Measurements from ENCODE around the gene ZBTB16. TPM values are rescaled to one million over a fixed set of nuclear protein-coding genes. Genes with fewer than 3 reads are reported as not detected.

Gene ZBTB16
- total and polyA plus RNA-seq, 2 of the 13 experiments (the other 11 are each of a cell fraction or from before 2014, with no cell fraction given), result not detected

DNA sequence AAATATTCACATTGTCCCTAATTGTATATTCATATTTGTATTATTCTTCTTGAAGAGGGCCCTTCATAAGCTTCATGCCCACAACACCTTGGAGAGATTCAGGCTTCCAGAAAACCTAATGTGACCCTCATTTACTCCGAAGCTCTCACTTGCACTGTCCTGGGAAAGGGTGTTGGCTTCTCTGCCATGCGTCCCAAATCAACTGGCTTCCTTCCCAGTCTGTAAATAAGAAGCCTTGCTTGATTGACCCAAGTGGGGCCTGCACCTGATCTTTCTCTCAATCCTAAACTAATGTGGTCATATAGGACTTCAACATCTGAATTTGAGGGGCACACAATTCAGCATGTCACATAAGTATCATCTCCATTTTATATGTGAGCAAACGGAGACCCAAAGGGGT, 40.5 kb upstream of the ZBTB16 start:
- H3K36me3 ChIP-seq (replicated peaks in 1 of 2; ENCODE audit: control insufficient read depth in 1 of 2, insufficient read depth in 2 of 2, low read length in 2 of 2), result no peaks in the 10 kb centered on the region
- in situ Hi-C loops (cut with HindIII; ENCODE audit: extremely low pct_ligation_motif_present, low pct_unique_long_range_greater_than_20kb) (no loop called here), intact Hi-C loops (cut with micrococcal nuclease; ENCODE audit: unreplicated experiment) (no loop called here)
- POLR2A ChIA-PET, result no interaction called here
- no peaks in the 10 kb centered on the region for H4K20me1 ChIP-seq (ENCODE audit: insufficient read depth, low read length)
- WGBS (ENCODE audit: low lambda C conversion rate), result 35% methylated on average over 3 of the region's 3 CpGs
- H3K27me3 ChIP-seq (ENCODE audit: control insufficient read depth in 1 of 2, insufficient read depth in 2 of 2, low read length in 2 of 2), result no peaks in the 10 kb centered on the region; a peak in 2 of 5 replicates
- CTCF ChIA-PET (ENCODE audit: low intra/inter-chr PET ratio, low total read pairs), result no interaction called here
- H3K79me2 ChIP-seq (ENCODE audit: insufficient read depth, low read length), result no peaks in the 10 kb centered on the region
- H3K27ac ChIP-seq (ENCODE audit: extremely low read length, insufficient read depth, low read length), result no peak overlapping the region
- no peaks in the 10 kb centered on the region for H3K4me1 ChIP-seq (ENCODE audit: insufficient read depth, low read length)
- no peak for DNase-seq (ENCODE audit: low spot score)
- H2AFZ ChIP-seq (ENCODE audit: low read length), result no peak overlapping the region
- H3K9ac ChIP-seq (ENCODE audit: insufficient read depth, low read depth, low read length), result no peak overlapping the region
- H3K4me3 ChIP-seq (replicated peaks in 1 of 3; ENCODE audit: insufficient read depth in 1 of 3, low read depth in 2 of 3, low read length in 3 of 3), result no peak overlapping the region
- BruUV-seq (replicated peaks), result no TSS peak
- no peak for FAIRE-seq
- TF ChIP-seq, protein P1, sequence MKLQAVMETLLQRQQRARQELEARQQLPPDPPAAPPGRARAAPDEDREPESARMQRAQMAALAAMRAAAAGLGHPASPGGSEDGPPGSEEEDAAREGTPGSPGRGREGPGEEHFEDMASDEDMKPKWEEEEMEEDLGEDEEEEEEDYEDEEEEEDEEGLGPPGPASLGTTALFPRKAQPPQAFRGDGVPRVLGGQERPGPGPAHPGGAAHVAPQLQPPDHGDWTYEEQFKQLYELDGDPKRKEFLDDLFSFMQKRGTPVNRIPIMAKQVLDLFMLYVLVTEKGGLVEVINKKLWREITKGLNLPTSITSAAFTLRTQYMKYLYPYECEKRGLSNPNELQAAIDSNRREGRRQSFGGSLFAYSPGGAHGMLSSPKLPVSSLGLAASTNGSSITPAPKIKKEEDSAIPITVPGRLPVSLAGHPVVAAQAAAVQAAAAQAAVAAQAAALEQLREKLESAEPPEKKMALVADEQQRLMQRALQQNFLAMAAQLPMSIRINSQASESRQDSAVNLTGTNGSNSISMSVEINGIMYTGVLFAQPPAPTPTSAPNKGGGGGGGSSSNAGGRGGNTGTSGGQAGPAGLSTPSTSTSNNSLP (IDR thresholded peaks at IDR 0.05; ENCODE audit: low read depth, low read length), result no peak
- TF ChIP-seq PHF5A (CRISPR knock-in tag; IDR thresholded peaks at IDR 0.05; ENCODE audit: low read depth, unreplicated experiment) (no peak), SNAPC2 (CRISPR knock-in tag; IDR thresholded peaks at IDR 0.05) (no peak), NFE2 (CRISPR knock-in tag; IDR thresholded peaks at IDR 0.05) (no peak)
- no peak overlapping the region for H3K4me2 ChIP-seq (ENCODE audit: low read depth, low read length)
- no peaks in the 10 kb centered on the region for H3K9me3 ChIP-seq (ENCODE audit: low read length)
- ATAC-seq, result no peak

DNA sequence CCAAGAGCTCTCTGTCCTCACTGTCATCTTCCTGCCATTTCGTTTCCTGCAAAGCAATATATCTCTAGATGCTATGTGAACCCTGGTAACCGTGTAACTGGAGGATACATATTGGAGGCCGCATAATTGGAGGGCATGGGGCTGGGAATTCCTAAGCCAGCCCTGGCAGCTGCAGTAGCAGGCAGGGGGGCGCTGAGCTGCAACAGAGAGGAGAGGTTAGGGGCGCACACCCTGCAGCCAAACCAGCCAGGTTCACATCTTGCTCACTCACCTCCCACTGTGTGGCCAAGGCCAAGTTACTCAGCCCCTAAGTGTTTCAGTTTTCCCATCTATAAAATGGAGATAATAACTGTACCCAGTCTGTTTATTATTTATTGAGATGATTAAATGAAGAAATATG, 39.9 kb upstream of the ZBTB16 start:
- Histone ChIP-seq H3K36me3 (replicated peaks in 1 of 2; ENCODE audit: control insufficient read depth in 1 of 2, insufficient read depth in 2 of 2, low read length in 2 of 2) (no peaks in the 10 kb centered on the region), H3K79me2 (ENCODE audit: insufficient read depth, low read length) (no peaks in the 10 kb centered on the region), H3K9me3 (ENCODE audit: low read length) (no peaks in the 10 kb centered on the region), H3K4me3 (replicated peaks in 1 of 3; ENCODE audit: insufficient read depth in 1 of 3, low read depth in 2 of 3, low read length in 3 of 3) (no peak overlapping the region), H3K4me1 (ENCODE audit: insufficient read depth, low read length) (no peaks in the 10 kb centered on the region), H3K9ac (ENCODE audit: insufficient read depth, low read depth, low read length) (no peak overlapping the region), H2AFZ (ENCODE audit: low read length) (no peak overlapping the region), H4K20me1 (ENCODE audit: insufficient read depth, low read length) (no peaks in the 10 kb centered on the region), H3K27me3 (ENCODE audit: control insufficient read depth in 1 of 2, insufficient read depth in 2 of 2, low read length in 2 of 2) (no peaks in the 10 kb centered on the region; a peak in 2 of 5 replicates), H3K27ac (ENCODE audit: extremely low read length, insufficient read depth, low read length) (no peak overlapping the region), H3K4me2 (ENCODE audit: low read depth, low read length) (no peak overlapping the region)
- BruUV-seq (replicated peaks), result no TSS peak
- 29% methylated on average over 5 of the region's 5 CpGs for WGBS (ENCODE audit: low lambda C conversion rate)
- POLR2A ChIA-PET, result no interaction called here
- intact Hi-C loops (cut with micrococcal nuclease; ENCODE audit: unreplicated experiment), result no loop called here
- in situ Hi-C loops (cut with HindIII; ENCODE audit: extremely low pct_ligation_motif_present, low pct_unique_long_range_greater_than_20kb), result no loop called here
- TF ChIP-seq ZNF468 (CRISPR knock-in tag; IDR thresholded peaks at IDR 0.05) (no peak), JUN (CRISPR knock-in tag; IDR thresholded peaks at IDR 0.05) (no peak), ZNF207 (IDR thresholded peaks at IDR 0.05; ENCODE audit: borderline replicate concordance) (no peak), IKZF4 (CRISPR knock-in tag; IDR thresholded peaks at IDR 0.05; ENCODE audit: borderline replicate concordance, low read depth, not compliant biosample characterization) (no peak), TARDBP (CRISPR knock-in tag; IDR thresholded peaks at IDR 0.05) (no peak), ZFP82 (CRISPR knock-in tag; IDR thresholded peaks at IDR 0.05; ENCODE audit: borderline replicate concordance) (no peak), ZNF552 (CRISPR knock-in tag; IDR thresholded peaks at IDR 0.05; ENCODE audit: borderline replicate concordance) (no peak), ZC3H4 (CRISPR knock-in tag; IDR thresholded peaks at IDR 0.05; ENCODE audit: borderline replicate concordance) (no peak), XRCC5 (optimal IDR thresholded peaks at IDR 0.05; ENCODE audit: low read length) (no peak), ZBTB42 (CRISPR knock-in tag; IDR thresholded peaks at IDR 0.05) (no peak), HDAC2 (CRISPR knock-in tag; IDR thresholded peaks at IDR 0.05) (no peak), ZNF788 (CRISPR knock-in tag; IDR thresholded peaks at IDR 0.05; ENCODE audit: borderline replicate concordance) (no peak), SOX5 (CRISPR knock-in tag; IDR thresholded peaks at IDR 0.05; ENCODE audit: borderline replicate concordance) (no peak)
- TF ChIP-seq, protein P2, sequence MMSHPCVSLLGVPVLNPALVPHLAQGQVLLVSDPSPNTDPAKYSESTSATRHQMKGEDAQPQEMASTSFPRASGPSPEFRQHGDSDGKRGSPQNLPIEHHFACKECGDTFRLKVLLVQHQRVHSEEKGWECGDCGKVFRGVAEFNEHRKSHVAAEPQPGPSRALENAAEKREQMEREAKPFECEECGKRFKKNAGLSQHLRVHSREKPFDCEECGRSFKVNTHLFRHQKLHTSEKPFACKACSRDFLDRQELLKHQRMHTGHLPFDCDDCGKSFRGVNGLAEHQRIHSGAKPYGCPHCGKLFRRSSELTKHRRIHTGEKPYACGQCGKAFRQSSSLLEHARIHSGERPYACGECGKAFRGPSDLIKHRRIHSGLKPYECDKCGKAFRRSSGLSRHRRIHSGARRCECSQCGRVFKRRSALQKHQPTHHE (CRISPR knock-in tag; IDR thresholded peaks at IDR 0.05; ENCODE audit: borderline replicate concordance), result no peak
- ATAC-seq (no peak), DNase-seq (ENCODE audit: low spot score) (no peak), FAIRE-seq (no peak)
- CTCF ChIA-PET (ENCODE audit: low intra/inter-chr PET ratio, low total read pairs), result no interaction called here

Measured in HepG2 (cell line).